Tibial artery (tissue), 4 donors: ENCODE measurements around the gene PLIN4.
A peak's percentile ranks its signal among the peaks of the same experiment; 100 is the strongest.
"Not testable (repeated sequence)": the region's sequence is repeated elsewhere in the genome, so short reads cannot be mapped to it uniquely, and the experiment has no call there.

Source experiments
- DNase-seq, 2 donors: peaks; one replicate each; pipeline ENCODE4 v3.0.0-alpha.2; 2019
- H3K27ac ChIP-seq, 2 donors: fragments of 200-600 bp; sonication (generic) in 1 of 2; 1 replicate in 1 of 2; 2 replicates in 1 of 2; pipeline ENCODE4 v1.5.1; 2018 to 2019; ENCODE audit warnings: mild to moderate bottlenecking in 1 of 2
- H3K27me3 ChIP-seq, 2 donors: fragments of 200-600 bp; sonication (generic) in 1 of 2; one replicate each; pipeline versions ENCODE4 v1.5.1 to v1.6.0; 2016 to 2019
- H3K36me3 ChIP-seq, 3 donors: fragments of 200-600 bp; sonication (generic) in 2 of 3; one replicate each; pipeline ENCODE4 v1.5.1; 2016 to 2019; ENCODE audit warnings: mild to moderate bottlenecking in 2 of 3
- H3K4me1 ChIP-seq, 4 donors: fragments of 200-600 bp; sonication (generic) in 2 of 4; 1 replicate in 3 of 4; 2 replicates in 1 of 4; pipeline ENCODE4 v1.5.1; 2016 to 2019
- H3K4me3 ChIP-seq, 2 donors: fragments of 200-600 bp; sonication (generic) in 1 of 2; 1 replicate in 1 of 2; 2 replicates in 1 of 2; pipeline ENCODE4 v1.5.1; 2018 to 2019; ENCODE audit warnings: mild to moderate bottlenecking in 2 of 2
- H3K9me3 ChIP-seq, 3 donors: fragments of 200-600 bp; sonication (generic) in 1 of 3; one replicate each; pipeline ENCODE4 v1.5.1; 2016 to 2019
- CTCF ChIP-seq, 2 experiments: fragments of 200-600 bp in 1 of 2; fragments of 450-650 bp in 1 of 2; IDR thresholded peaks; one replicate each; pipeline ENCODE4 v1.5.1; 2017 to 2019; ENCODE audit warnings: antibody characterized with exemption in 2 of 2, mild to moderate bottlenecking in 1 of 2, moderate library complexity in 1 of 2
- intact Hi-C: fragments of 100-400 bp; cut with DNase I; formaldehyde crosslinking; loops from one replicate; pipeline ENCODE4 v1.15.0; 2023; ENCODE audit warnings: low total_unique reads

PLIN4 gene

GRCh38 chr19:4550018-4550417 lies 31.7 kb upstream of the PLIN4 start:
- Histone ChIP-seq H3K9me3 (no peaks in the 10 kb centered on the region), H3K27me3 (peaks cover 0 to 46% of the 10 kb centered on the region in 2 donors), H3K4me3 (no peak overlapping the region), H3K27ac (no peak overlapping the region), H3K36me3 (no peaks in the 10 kb centered on the region), H3K4me1 (no peaks in the 10 kb centered on the region)
- intact Hi-C loops, result no loop called here
- no peak for TF ChIP-seq CTCF (IDR thresholded peaks at IDR 0.05)
- no peak for DNase-seq

DNA sequence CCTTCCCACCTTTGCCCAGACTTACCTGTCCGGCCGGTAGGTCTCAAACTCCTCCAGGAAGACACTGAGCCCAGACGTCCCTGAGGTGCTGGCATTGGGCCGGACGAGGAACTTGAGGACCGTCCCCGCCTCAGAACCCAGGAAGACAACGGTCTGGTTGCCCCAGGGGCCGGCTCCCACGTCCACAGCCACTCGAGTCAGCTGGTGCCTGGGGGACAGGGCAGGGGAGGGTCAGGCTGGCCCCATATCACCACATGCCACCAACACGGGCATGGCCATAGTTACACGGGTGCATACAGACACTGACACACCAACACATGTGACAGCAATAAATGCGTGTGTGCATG lies 29.9 kb upstream of the PLIN4 start:
- TF ChIP-seq CTCF (IDR thresholded peaks at IDR 0.05), result no peak
- Histone ChIP-seq H3K27me3 (peaks cover 0 to 49% of the 10 kb centered on the region in 2 donors), H3K4me3 (no peak overlapping the region), H3K4me1 (no peaks in the 10 kb centered on the region), H3K27ac (no peak overlapping the region), H3K9me3 (no peaks in the 10 kb centered on the region), H3K36me3 (no peaks in the 10 kb centered on the region)
- DNase-seq, result no peak
- intact Hi-C loops, result no loop called here

GRCh38 chr19:4547303-4548237 lies 29.3 kb upstream of the PLIN4 start:
- H3K27ac ChIP-seq, result no peak overlapping the region
- DNase-seq, result no peak
- intact Hi-C loops, result no loop called here
- H3K36me3 ChIP-seq, result no peaks in the 10 kb centered on the region
- TF ChIP-seq CTCF (IDR thresholded peaks at IDR 0.05), result no peak
- H3K4me3 ChIP-seq, result no peak overlapping the region
- H3K4me1 ChIP-seq, result no peaks in the 10 kb centered on the region
- no peaks in the 10 kb centered on the region for H3K9me3 ChIP-seq
- H3K27me3 ChIP-seq, result peaks cover 0 to 52% of the 10 kb centered on the region in 2 donors

- H3K9me3 ChIP-seq, result peaks cover 0 to 10% (median 0%) of the 10 kb centered on the region in 3 donors
- no peaks in the 10 kb centered on the region for H3K4me1 ChIP-seq
- DNase-seq, result no peak
- no peaks in the 10 kb centered on the region for H3K36me3 ChIP-seq
- H3K27me3 ChIP-seq, result peaks cover 0 to 50% of the 10 kb centered on the region in 2 donors
- intact Hi-C loops, result no loop called here
- TF ChIP-seq CTCF (IDR thresholded peaks at IDR 0.05), result no peak
- H3K27ac ChIP-seq, result no peak overlapping the region
- H3K4me3 ChIP-seq, result no peak overlapping the region
Observed at GRCh38 chr19:4543842-4544647, 25.8 kb upstream of the PLIN4 start.

- Histone ChIP-seq H3K4me3 (peak overlapping the region; percentile 3 to 11), H3K27me3 (peaks cover 0 to 56% of the 10 kb centered on the region in 2 donors), H3K4me1 (no peaks in the 10 kb centered on the region), H3K9me3 (peaks cover 0 to 10% (median 0%) of the 10 kb centered on the region in 3 donors), H3K27ac (no peak overlapping the region), H3K36me3 (no peaks in the 10 kb centered on the region)
- no peak for DNase-seq
- intact Hi-C loops, result no loop called here
- no peak for TF ChIP-seq CTCF (IDR thresholded peaks at IDR 0.05)
Observed at GRCh38 chr19:4542896-4543841, 24.9 kb upstream of the PLIN4 start.

DNA sequence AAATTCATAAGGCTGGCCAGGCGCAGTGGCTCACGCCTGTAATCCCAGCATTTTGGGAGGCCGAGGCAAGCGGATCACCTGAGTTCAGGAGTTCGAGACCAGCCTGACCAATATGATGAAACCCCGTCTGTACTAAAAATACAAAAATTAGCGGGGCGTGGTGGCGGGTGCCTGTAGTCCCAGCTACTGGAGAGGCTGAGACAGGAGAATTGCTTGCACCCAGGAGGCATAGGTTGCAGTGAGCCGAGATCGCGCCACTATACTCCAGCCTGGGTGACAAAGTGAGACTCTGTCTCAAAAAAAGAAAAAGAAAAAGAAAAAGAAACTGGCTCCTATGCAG lies 23.5 kb upstream of the PLIN4 start:
- DNase-seq, H3K4me1 ChIP-seq, H3K4me3 ChIP-seq, H3K27ac ChIP-seq, H3K36me3 ChIP-seq, intact Hi-C loops: not testable (repeated sequence)
- Histone ChIP-seq H3K9me3 (peaks cover 0 to 10% (median 0%) of the 10 kb centered on the region in 3 donors), H3K27me3 (peaks cover 0 to 59% of the 10 kb centered on the region in 2 donors)
